ENCODE data around the gene NOM1.

The NOM1 gene

DNA sequence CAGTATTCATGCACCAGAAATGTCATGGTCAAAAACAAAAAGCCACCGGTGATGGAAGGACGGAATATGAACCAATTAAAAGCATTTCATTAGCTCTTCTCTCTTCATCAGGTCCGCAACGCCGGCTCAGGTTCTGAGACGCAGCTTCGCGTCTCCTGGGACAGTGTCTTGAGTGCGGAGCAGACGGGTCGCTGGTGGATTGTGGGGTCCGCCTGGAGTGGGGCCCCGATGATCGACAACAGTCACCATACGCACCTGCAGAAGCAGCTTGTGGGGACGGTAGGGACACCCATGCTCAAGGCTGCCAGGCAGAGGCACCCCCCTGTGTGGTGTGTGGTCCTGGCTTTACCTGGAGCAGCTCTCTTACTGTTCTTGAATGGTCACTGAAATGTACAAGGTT is 13.4 kb downstream of the NOM1 start:
- TF ChIP-seq, protein P1, sequence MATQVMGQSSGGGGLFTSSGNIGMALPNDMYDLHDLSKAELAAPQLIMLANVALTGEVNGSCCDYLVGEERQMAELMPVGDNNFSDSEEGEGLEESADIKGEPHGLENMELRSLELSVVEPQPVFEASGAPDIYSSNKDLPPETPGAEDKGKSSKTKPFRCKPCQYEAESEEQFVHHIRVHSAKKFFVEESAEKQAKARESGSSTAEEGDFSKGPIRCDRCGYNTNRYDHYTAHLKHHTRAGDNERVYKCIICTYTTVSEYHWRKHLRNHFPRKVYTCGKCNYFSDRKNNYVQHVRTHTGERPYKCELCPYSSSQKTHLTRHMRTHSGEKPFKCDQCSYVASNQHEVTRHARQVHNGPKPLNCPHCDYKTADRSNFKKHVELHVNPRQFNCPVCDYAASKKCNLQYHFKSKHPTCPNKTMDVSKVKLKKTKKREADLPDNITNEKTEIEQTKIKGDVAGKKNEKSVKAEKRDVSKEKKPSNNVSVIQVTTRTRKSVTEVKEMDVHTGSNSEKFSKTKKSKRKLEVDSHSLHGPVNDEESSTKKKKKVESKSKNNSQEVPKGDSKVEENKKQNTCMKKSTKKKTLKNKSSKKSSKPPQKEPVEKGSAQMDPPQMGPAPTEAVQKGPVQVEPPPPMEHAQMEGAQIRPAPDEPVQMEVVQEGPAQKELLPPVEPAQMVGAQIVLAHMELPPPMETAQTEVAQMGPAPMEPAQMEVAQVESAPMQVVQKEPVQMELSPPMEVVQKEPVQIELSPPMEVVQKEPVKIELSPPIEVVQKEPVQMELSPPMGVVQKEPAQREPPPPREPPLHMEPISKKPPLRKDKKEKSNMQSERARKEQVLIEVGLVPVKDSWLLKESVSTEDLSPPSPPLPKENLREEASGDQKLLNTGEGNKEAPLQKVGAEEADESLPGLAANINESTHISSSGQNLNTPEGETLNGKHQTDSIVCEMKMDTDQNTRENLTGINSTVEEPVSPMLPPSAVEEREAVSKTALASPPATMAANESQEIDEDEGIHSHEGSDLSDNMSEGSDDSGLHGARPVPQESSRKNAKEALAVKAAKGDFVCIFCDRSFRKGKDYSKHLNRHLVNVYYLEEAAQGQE (IDR thresholded peaks at IDR 0.05; ENCODE audit: insufficient replicate concordance, low read depth) = no peak
- TF ChIP-seq, protein P2, sequence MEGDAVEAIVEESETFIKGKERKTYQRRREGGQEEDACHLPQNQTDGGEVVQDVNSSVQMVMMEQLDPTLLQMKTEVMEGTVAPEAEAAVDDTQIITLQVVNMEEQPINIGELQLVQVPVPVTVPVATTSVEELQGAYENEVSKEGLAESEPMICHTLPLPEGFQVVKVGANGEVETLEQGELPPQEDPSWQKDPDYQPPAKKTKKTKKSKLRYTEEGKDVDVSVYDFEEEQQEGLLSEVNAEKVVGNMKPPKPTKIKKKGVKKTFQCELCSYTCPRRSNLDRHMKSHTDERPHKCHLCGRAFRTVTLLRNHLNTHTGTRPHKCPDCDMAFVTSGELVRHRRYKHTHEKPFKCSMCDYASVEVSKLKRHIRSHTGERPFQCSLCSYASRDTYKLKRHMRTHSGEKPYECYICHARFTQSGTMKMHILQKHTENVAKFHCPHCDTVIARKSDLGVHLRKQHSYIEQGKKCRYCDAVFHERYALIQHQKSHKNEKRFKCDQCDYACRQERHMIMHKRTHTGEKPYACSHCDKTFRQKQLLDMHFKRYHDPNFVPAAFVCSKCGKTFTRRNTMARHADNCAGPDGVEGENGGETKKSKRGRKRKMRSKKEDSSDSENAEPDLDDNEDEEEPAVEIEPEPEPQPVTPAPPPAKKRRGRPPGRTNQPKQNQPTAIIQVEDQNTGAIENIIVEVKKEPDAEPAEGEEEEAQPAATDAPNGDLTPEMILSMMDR (IDR thresholded peaks at IDR 0.05; ENCODE audit: insufficient read depth, low read length) = no peak

DNA sequence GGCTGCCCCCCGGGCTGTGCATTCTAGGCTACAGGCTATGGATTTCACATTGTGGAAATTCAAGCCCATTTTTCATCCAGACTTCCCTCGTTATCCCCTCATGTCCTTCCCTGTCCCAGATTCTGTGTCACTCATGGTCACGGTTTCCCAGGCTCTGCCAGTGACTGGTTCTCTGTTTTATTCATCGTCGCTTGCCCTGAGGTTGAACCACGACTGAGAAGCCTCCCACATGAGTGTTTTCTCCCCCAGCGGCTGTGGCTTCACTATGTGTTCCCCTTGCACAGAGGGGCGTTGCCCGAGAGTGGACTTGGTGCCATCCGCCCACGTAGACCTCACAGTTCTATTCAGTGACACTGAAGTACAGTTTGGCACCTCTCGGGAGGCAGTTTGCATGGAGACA is 14.0 kb downstream of the NOM1 start:
- no peak for DNase-seq (ENCODE audit: low read depth in 1 of 2, low spot score in 1 of 2)
- Histone ChIP-seq H3K27ac (replicated peaks) (no peak overlapping the region), H3K4me3 (replicated peaks; ENCODE audit: insufficient read depth, low read length) (no peak overlapping the region), H3K27me3 (ENCODE audit: insufficient read depth, poor library complexity, severe bottlenecking) (no peaks in the 10 kb centered on the region)
- TF ChIP-seq, protein P1 (IDR thresholded peaks at IDR 0.05; ENCODE audit: insufficient replicate concordance, low read depth) = no peak
- TF ChIP-seq POLR2AphosphoS5 (IDR thresholded peaks at IDR 0.05; ENCODE audit: low read depth) = no peak
- no peak for TF ChIP-seq GABPA (IDR thresholded peaks at IDR 0.05; ENCODE audit: low read depth)
- TF ChIP-seq, protein P2 (IDR thresholded peaks at IDR 0.05; ENCODE audit: insufficient read depth, low read length) = no peak
- no peak for TF ChIP-seq SPI1 (IDR thresholded peaks at IDR 0.05; ENCODE audit: borderline replicate concordance, low read depth)

More for the DNA sequence above, 13.4 kb downstream of the NOM1 start:
- H3K27ac ChIP-seq (replicated peaks) = no peak overlapping the region
- DNase-seq (ENCODE audit: low read depth in 1 of 2, low spot score in 1 of 2) = no peak
- H3K27me3 ChIP-seq (ENCODE audit: insufficient read depth, poor library complexity, severe bottlenecking) = no peaks in the 10 kb centered on the region
- no peak overlapping the region for H3K4me3 ChIP-seq (replicated peaks; ENCODE audit: insufficient read depth, low read length)

DNA sequence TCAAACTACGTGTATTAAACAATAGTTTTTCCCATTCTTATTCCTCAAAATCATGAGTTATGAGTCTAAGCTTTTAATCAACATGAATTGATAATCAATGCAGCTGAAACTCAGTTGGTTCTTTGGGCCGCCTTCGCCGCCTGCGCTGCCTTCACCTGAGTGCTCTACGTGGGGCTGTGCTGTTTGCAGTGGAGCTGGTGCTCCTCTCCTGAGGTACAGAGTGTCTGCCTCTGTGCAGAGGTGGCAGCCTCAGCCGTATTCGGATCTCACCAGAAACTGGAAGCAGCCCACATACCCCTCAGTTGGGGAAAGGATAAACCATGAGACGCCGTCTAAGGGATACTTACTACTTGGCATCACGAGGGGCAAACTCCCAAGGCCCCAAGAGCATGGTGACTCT is 15.5 kb downstream of the NOM1 start:
- H3K27ac ChIP-seq (replicated peaks) = no peak overlapping the region
- DNase-seq (ENCODE audit: low read depth in 1 of 2, low spot score in 1 of 2) = no peak
- no peak for TF ChIP-seq GABPA (IDR thresholded peaks at IDR 0.05; ENCODE audit: low read depth)
- no peaks in the 10 kb centered on the region for H3K27me3 ChIP-seq (ENCODE audit: insufficient read depth, poor library complexity, severe bottlenecking)
- H3K4me3 ChIP-seq (replicated peaks; ENCODE audit: insufficient read depth, low read length) = no peak overlapping the region

DNA sequence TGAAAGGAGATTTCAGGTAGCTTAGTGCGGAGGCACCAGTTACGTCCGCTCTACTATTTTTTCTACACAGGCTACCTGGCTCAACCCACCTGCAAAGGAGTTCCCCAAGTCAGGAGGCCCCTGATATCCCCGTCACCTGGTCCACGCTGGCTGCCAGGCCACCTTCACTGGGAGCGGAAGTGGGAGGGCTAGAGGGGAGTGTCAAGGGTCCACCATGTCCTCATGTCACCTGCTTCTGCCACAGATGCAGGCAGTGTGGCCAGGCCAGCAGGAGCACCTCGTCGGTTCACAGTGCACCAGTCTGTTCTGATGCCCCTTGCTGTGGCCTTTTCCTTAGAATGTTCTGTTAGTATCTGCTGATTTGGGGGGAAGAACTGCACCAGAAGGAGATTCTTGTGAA is 16.9 kb downstream of the NOM1 start:
- Histone ChIP-seq H3K27me3 (ENCODE audit: insufficient read depth, poor library complexity, severe bottlenecking) (no peaks in the 10 kb centered on the region), H3K27ac (replicated peaks) (no peak overlapping the region), H3K4me3 (replicated peaks; ENCODE audit: insufficient read depth, low read length) (no peak overlapping the region)
- TF ChIP-seq SPI1 (IDR thresholded peaks at IDR 0.05; ENCODE audit: borderline replicate concordance, low read depth) (no peak), POLR2AphosphoS5 (IDR thresholded peaks at IDR 0.05; ENCODE audit: low read depth) (no peak), GABPA (IDR thresholded peaks at IDR 0.05; ENCODE audit: low read depth) (no peak)
- TF ChIP-seq, protein P2 (IDR thresholded peaks at IDR 0.05; ENCODE audit: insufficient read depth, low read length) = no peak
- no peak for DNase-seq (ENCODE audit: low read depth in 1 of 2, low spot score in 1 of 2)
